Cardiac muscle cell (in vitro differentiated cells and primary cell): ENCODE measurements around the gene KRT77. TPM values are rescaled to one million over a fixed set of nuclear protein-coding genes. Genes with fewer than 3 reads are reported as not detected.

Experiments
- DNase-seq, 2 donors: peaks; one replicate each; pipeline versions ENCODE4 v3.0.0 to v3.0.0-alpha.2; 2010 to 2017; ENCODE audit warnings: low read depth in 1 of 2, low spot score in 1 of 2
- H3K27ac ChIP-seq: fragments of 200-600 bp; sonication (generic); 2 replicates; pipeline ENCODE4 v1.5.1; 2016
- H3K27me3 ChIP-seq: fragments of 200-600 bp; sonication (generic); 2 replicates; pipeline ENCODE4 v1.6.0; 2016; ENCODE audit warnings: control low read depth
- H3K36me3 ChIP-seq: fragments of 200-600 bp; sonication (generic); 2 replicates; pipeline ENCODE4 v1.5.1; 2016; ENCODE audit warnings: control low read depth
- H3K4me1 ChIP-seq: fragments of 200-600 bp; sonication (generic); 2 replicates; pipeline ENCODE4 v1.8.1; 2017; ENCODE audit warnings: low read depth, mild to moderate bottlenecking, mixed run types
- H3K4me3 ChIP-seq: fragments of 200-600 bp; sonication (generic); 2 replicates; pipeline ENCODE4 v1.5.1; 2016; ENCODE audit warnings: mild to moderate bottlenecking
- H3K9me3 ChIP-seq: fragments of 200-600 bp; sonication (generic); 2 replicates; pipeline ENCODE4 v1.5.1; 2017; ENCODE audit warnings: low read depth, mild to moderate bottlenecking, control low read depth
- CTCF ChIP-seq: IDR thresholded peaks from 2 replicates; pipeline ENCODE4 v1.5.1; 2012; ENCODE audit warnings: low read depth, mild to moderate bottlenecking, low read length
- polyA plus RNA-seq: library from polyadenylated mRNA; unstranded; fragments of >200 nt; fragmentation: Nextera tagmentation; extraction: Ambion mirVana; gene quantifications from 2 replicates; pipeline ENCODE4 v1.2.1, GENCODE V29; 2016
- total RNA-seq: library from RNA; depleted of rRNA; stranded (reverse); fragments of >200 nt; gene quantifications from 2 replicates; pipeline ENCODE4 v1.2.3, GENCODE V29; 2016

The KRT77 gene
- total and polyA plus RNA-seq, 2 experiments from 2014 or later = not detected

- H3K4me1 ChIP-seq = no peaks in the 10 kb centered on the region
- H3K27me3 ChIP-seq = peaks cover 58% of the 10 kb centered on the region
- H3K9me3 ChIP-seq = no peaks in the 10 kb centered on the region
- no peaks in the 10 kb centered on the region for H3K36me3 ChIP-seq
- no peak overlapping the region for H3K27ac ChIP-seq
- H3K4me3 ChIP-seq = no peak overlapping the region
- no peak for TF ChIP-seq CTCF
- no peak for DNase-seq
Observed at GRCh38 chr12:52677126-52677525, 26.2 kb downstream of the KRT77 start.

DNA sequence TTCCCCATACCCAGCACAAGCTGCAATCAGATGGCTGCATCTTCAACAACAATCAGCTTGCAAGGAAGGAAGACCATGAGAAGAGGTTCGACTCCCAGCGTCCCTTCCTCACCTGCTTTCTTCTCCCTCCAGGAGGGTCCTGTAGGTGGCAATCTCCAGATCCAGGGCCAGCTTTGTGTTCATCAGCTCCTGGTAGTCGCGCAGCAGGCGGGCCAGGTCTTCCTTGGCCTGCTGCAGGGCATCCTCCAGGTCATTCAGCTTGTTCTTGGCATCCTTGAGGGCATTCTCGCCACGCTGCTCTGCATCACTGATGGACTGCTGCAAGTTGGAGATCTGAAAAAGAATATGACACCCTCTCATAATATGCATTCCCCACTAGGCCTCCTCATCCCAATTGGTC is 27.2 kb downstream of the KRT77 start:
- no peak for TF ChIP-seq CTCF

DNA sequence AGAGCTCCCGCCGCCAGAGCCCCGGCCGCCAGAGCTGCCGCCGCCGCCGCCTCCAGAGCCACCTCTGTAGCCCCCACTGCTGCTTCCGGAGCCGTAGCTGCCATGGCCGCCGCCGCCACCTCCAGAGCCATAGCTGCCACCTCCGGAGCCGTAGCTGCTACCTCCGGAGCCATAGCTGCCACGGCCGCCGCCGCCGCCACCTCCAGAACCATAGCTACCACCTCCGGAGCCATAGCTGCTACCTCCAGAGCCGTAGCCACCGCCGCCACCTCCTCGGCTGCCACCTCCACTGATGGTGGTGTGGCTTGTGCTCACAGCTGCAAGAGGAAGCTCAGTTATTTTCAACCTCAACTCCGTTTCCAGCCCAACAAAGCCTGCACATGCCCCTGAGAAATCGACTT is 28.0 kb downstream of the KRT77 start:
- Histone ChIP-seq H3K27me3 (peaks cover 60% of the 10 kb centered on the region), H3K36me3 (no peaks in the 10 kb centered on the region), H3K27ac (no peak overlapping the region), H3K4me3 (no peak overlapping the region), H3K4me1 (no peaks in the 10 kb centered on the region), H3K9me3 (no peaks in the 10 kb centered on the region)
- no peak for TF ChIP-seq CTCF
- no peak for DNase-seq

More for the DNA sequence above, 27.2 kb downstream of the KRT77 start:
- no peak overlapping the region for H3K27ac ChIP-seq
- no peak overlapping the region for H3K4me3 ChIP-seq
- H3K36me3 ChIP-seq = no peaks in the 10 kb centered on the region
- no peaks in the 10 kb centered on the region for H3K4me1 ChIP-seq
- H3K27me3 ChIP-seq = peaks cover 61% of the 10 kb centered on the region
- no peaks in the 10 kb centered on the region for H3K9me3 ChIP-seq
- no peak for DNase-seq

GRCh38 chr12:52674433-52674775 is 28.9 kb downstream of the KRT77 start:
- H3K27ac ChIP-seq = no peak overlapping the region
- H3K27me3 ChIP-seq = peaks cover 51% of the 10 kb centered on the region
- no peaks in the 10 kb centered on the region for H3K9me3 ChIP-seq
- no peaks in the 10 kb centered on the region for H3K4me1 ChIP-seq
- DNase-seq = no peak
- TF ChIP-seq CTCF = no peak
- H3K36me3 ChIP-seq = no peaks in the 10 kb centered on the region
- H3K4me3 ChIP-seq = no peak overlapping the region

- Histone ChIP-seq H3K27ac (no peak overlapping the region), H3K4me3 (no peak overlapping the region), H3K4me1 (no peaks in the 10 kb centered on the region), H3K27me3 (peaks cover 45% of the 10 kb centered on the region), H3K9me3 (no peaks in the 10 kb centered on the region), H3K36me3 (no peaks in the 10 kb centered on the region)
- no peak for TF ChIP-seq CTCF
- DNase-seq = no peak
Observed at GRCh38 chr12:52673713-52674432, 29.5 kb downstream of the KRT77 start.
